ENCODE data around the gene MEF2C. TPM values are rescaled to one million over a fixed set of nuclear protein-coding genes. Genes with fewer than 3 reads are reported as not detected.
A peak's percentile ranks its signal among the peaks of the same experiment; 100 is the strongest.

Gene MEF2C
- total RNA-seq, 1 donor from 2014 or later, result 20.5 TPM

DNA sequence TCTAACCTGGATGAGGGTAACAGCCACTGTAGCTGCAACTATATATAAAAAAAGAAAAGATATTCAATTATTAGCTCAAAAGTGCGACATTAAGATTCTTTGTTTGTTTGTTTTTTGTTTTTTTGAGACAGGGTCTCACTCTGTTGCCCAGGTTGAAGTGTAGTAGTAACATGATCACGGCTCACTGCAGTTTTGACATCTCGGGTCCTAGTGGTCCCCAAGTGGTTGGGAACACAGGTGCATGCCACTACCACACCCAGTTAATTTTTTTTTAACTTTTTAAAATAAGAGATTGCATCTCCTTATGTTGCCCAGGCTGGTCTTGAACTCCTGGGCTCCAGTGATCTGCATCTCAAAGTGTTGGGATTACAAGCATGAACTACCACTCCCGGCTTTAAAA lies 61.8 kb downstream of the MEF2C start:
- Histone ChIP-seq H3K4me3 (ENCODE audit: insufficient read depth, low read depth, low read length) (no peak overlapping the region), H3K4me2 (ENCODE audit: low read length) (no peak overlapping the region), H3K27ac (ENCODE audit: low read depth, low read length) (no peak overlapping the region), H3K27me3 (ENCODE audit: insufficient read depth, low read length) (no peaks in the 10 kb centered on the region), H4K20me1 (ENCODE audit: insufficient read depth, low read length) (no peaks in the 10 kb centered on the region), H3K36me3 (ENCODE audit: insufficient read depth, low read length) (no peaks in the 10 kb centered on the region), H3K9me3 (ENCODE audit: insufficient read depth, low read depth, low read length) (no peaks in the 10 kb centered on the region), H3K79me2 (ENCODE audit: insufficient read depth, low read length) (no peaks in the 10 kb centered on the region), H3K4me1 (ENCODE audit: insufficient read depth, low read length) (peaks cover 5% of the 10 kb centered on the region), H3K9ac (ENCODE audit: low read length) (no peak overlapping the region), H2AFZ (ENCODE audit: low read depth, low read length) (no peak overlapping the region)
- H3K36me3 Mint-ChIP-seq (ENCODE audit: low read depth, unreplicated experiment), result peaks cover 2% of the 10 kb centered on the region
- no peaks in the 10 kb centered on the region for H3K27me3 Mint-ChIP-seq (ENCODE audit: low read depth, unreplicated experiment)
- no peak overlapping the region for H3K4me3 Mint-ChIP-seq (ENCODE audit: unreplicated experiment)
- no peaks in the 10 kb centered on the region for H3K9me3 Mint-ChIP-seq (ENCODE audit: unreplicated experiment)
- H3K27ac Mint-ChIP-seq (ENCODE audit: unreplicated experiment), result no peak overlapping the region
- no peak for TF ChIP-seq EZH2 (IDR thresholded peaks at IDR 0.05; ENCODE audit: insufficient read depth, low read length)
- TF ChIP-seq, protein P1, sequence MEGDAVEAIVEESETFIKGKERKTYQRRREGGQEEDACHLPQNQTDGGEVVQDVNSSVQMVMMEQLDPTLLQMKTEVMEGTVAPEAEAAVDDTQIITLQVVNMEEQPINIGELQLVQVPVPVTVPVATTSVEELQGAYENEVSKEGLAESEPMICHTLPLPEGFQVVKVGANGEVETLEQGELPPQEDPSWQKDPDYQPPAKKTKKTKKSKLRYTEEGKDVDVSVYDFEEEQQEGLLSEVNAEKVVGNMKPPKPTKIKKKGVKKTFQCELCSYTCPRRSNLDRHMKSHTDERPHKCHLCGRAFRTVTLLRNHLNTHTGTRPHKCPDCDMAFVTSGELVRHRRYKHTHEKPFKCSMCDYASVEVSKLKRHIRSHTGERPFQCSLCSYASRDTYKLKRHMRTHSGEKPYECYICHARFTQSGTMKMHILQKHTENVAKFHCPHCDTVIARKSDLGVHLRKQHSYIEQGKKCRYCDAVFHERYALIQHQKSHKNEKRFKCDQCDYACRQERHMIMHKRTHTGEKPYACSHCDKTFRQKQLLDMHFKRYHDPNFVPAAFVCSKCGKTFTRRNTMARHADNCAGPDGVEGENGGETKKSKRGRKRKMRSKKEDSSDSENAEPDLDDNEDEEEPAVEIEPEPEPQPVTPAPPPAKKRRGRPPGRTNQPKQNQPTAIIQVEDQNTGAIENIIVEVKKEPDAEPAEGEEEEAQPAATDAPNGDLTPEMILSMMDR (IDR thresholded peaks at IDR 0.05; ENCODE audit: insufficient read depth, low read depth, low read length), result no peak
- FAIRE-seq (no peak), DNase-seq (ENCODE audit: low read depth) (no peak)
- peaks cover 18% of the 10 kb centered on the region for H3K4me1 Mint-ChIP-seq (ENCODE audit: low read depth, unreplicated experiment)

DNA sequence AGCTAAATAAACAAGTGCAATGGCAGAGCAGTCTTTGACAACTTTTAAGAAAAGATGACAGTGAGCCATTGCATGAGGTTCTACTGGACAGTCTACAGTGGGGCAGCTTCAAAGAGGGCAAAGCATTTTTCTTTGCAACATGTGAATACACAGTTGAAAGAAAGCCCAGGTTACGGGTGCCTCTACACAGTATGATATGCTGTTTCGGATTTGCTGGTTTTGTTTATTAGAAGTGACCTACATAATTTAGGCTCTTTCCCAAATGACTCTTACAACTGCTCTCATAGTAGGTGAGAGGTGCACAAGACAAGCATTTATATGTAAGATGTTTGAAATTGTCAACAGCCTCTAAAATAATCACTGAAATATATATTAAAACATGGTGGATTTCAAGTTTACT lies 62.4 kb downstream of the MEF2C start:
- Histone ChIP-seq H3K36me3 (ENCODE audit: insufficient read depth, low read length) (no peaks in the 10 kb centered on the region), H3K4me3 (ENCODE audit: insufficient read depth, low read depth, low read length) (no peak overlapping the region), H3K27me3 (ENCODE audit: insufficient read depth, low read length) (no peaks in the 10 kb centered on the region), H3K4me2 (ENCODE audit: low read length) (no peak overlapping the region), H3K4me1 (ENCODE audit: insufficient read depth, low read length) (peaks cover 1% of the 10 kb centered on the region), H3K9me3 (ENCODE audit: insufficient read depth, low read depth, low read length) (no peaks in the 10 kb centered on the region), H3K9ac (ENCODE audit: low read length) (no peak overlapping the region), H3K27ac (ENCODE audit: low read depth, low read length) (no peak overlapping the region), H4K20me1 (ENCODE audit: insufficient read depth, low read length) (no peaks in the 10 kb centered on the region), H3K79me2 (ENCODE audit: insufficient read depth, low read length) (no peaks in the 10 kb centered on the region), H2AFZ (ENCODE audit: low read depth, low read length) (no peak overlapping the region)
- Mint-ChIP-seq H3K27ac (ENCODE audit: unreplicated experiment) (no peak overlapping the region), H3K4me3 (ENCODE audit: unreplicated experiment) (no peak overlapping the region), H3K9me3 (ENCODE audit: unreplicated experiment) (no peaks in the 10 kb centered on the region), H3K27me3 (ENCODE audit: low read depth, unreplicated experiment) (no peaks in the 10 kb centered on the region), H3K4me1 (ENCODE audit: low read depth, unreplicated experiment) (peaks cover 12% of the 10 kb centered on the region), H3K36me3 (ENCODE audit: low read depth, unreplicated experiment) (peaks cover 2% of the 10 kb centered on the region)
- DNase-seq (ENCODE audit: low read depth), result no peak
- FAIRE-seq, result no peak
- TF ChIP-seq EZH2 (IDR thresholded peaks at IDR 0.05; ENCODE audit: insufficient read depth, low read length), result no peak
- TF ChIP-seq, protein P1 (IDR thresholded peaks at IDR 0.05; ENCODE audit: insufficient read depth, low read depth, low read length), result no peak

DNA sequence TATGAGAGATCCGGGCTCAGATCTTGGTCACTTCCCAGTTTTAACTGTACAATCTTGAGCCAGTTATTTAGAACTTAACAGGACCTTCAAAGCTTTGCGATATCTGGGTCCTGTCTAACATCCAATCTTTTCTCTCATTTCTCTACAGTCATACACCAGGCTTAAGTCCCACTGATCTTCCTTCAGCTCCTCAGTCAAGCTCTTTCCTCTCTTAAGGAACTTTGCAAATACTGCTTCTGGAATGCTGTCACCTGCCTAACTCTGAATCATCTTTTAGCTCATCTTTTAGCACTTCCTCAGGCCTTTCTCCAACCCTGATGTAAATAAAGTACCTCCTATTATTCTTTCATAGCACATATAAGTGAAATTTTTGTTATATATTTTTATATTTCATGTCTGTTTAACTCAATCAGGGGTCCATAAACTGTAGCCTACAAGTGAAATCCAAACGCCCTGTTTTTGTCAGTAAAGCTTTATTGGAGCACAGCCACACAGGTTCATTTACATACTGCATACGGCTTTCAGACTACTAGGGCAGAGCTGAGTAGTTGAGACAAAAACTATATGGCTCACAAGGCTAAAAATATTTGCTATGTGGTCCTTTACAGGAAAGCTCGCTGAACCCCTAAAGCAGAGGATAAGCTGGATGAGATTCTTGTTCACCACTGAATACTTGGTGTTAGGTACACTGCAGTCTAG lies 63.5 kb downstream of the MEF2C start:
- no peak overlapping the region for H3K27ac Mint-ChIP-seq (ENCODE audit: unreplicated experiment)

More for the DNA sequence above, 63.5 kb downstream of the MEF2C start:
- Histone ChIP-seq H3K9me3 (ENCODE audit: insufficient read depth, low read depth, low read length) (no peaks in the 10 kb centered on the region), H2AFZ (ENCODE audit: low read depth, low read length) (no peak overlapping the region), H3K36me3 (ENCODE audit: insufficient read depth, low read length) (no peaks in the 10 kb centered on the region), H3K4me1 (ENCODE audit: insufficient read depth, low read length) (no peaks in the 10 kb centered on the region), H3K4me2 (ENCODE audit: low read length) (no peak overlapping the region), H3K27ac (ENCODE audit: low read depth, low read length) (no peak overlapping the region), H4K20me1 (ENCODE audit: insufficient read depth, low read length) (no peaks in the 10 kb centered on the region), H3K27me3 (ENCODE audit: insufficient read depth, low read length) (no peaks in the 10 kb centered on the region), H3K9ac (ENCODE audit: low read length) (no peak overlapping the region), H3K79me2 (ENCODE audit: insufficient read depth, low read length) (no peaks in the 10 kb centered on the region), H3K4me3 (ENCODE audit: insufficient read depth, low read depth, low read length) (no peak overlapping the region)
- Mint-ChIP-seq H3K9me3 (ENCODE audit: unreplicated experiment) (no peaks in the 10 kb centered on the region), H3K36me3 (ENCODE audit: low read depth, unreplicated experiment) (peaks cover 2% of the 10 kb centered on the region), H3K27me3 (ENCODE audit: low read depth, unreplicated experiment) (no peaks in the 10 kb centered on the region), H3K4me1 (ENCODE audit: low read depth, unreplicated experiment) (peaks cover 3% of the 10 kb centered on the region), H3K4me3 (ENCODE audit: unreplicated experiment) (no peak overlapping the region)
- FAIRE-seq, result peak; percentile 13
- no peak for DNase-seq (ENCODE audit: low read depth)
- TF ChIP-seq, protein P1 (IDR thresholded peaks at IDR 0.05; ENCODE audit: insufficient read depth, low read depth, low read length), result no peak
- TF ChIP-seq EZH2 (IDR thresholded peaks at IDR 0.05; ENCODE audit: insufficient read depth, low read length), result no peak
